ENCODE data around the gene TSHZ2. TPM values are rescaled to one million over a fixed set of nuclear protein-coding genes. Genes with fewer than 3 reads are reported as not detected.

Gene TSHZ2
- total RNA-seq, 4 donors from 2014 or later: 10.3 to 15.0 (median 12.9) TPM

DNA sequence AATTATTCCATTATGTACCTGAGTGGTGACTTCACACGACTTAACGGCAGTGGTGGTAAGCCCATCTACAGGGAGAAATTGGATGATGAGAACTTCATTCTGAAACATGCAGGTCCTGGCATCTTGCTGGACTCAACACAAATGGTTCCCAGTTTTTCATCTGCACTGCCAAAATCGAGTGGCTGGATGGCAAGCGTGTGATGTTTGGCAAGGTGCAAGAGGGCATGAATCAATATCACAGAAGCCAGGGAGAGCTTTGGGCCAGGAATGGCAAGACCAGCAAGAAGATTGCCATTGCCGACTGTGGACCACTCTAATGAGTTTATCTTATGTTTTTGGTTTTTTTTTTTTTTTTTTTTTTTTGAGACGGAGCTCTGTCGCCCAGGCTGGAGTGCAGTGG, 449.2 kb downstream of the TSHZ2 start:
- no peak overlapping the region for H3K4me3 ChIP-seq
- no peaks in the 10 kb centered on the region for H3K4me1 ChIP-seq
- intact Hi-C loops (cut with DNase I): no loop called here
- TF ChIP-seq POLR2AphosphoS5 (IDR thresholded peaks at IDR 0.05): no peak
- TF ChIP-seq, protein P1, sequence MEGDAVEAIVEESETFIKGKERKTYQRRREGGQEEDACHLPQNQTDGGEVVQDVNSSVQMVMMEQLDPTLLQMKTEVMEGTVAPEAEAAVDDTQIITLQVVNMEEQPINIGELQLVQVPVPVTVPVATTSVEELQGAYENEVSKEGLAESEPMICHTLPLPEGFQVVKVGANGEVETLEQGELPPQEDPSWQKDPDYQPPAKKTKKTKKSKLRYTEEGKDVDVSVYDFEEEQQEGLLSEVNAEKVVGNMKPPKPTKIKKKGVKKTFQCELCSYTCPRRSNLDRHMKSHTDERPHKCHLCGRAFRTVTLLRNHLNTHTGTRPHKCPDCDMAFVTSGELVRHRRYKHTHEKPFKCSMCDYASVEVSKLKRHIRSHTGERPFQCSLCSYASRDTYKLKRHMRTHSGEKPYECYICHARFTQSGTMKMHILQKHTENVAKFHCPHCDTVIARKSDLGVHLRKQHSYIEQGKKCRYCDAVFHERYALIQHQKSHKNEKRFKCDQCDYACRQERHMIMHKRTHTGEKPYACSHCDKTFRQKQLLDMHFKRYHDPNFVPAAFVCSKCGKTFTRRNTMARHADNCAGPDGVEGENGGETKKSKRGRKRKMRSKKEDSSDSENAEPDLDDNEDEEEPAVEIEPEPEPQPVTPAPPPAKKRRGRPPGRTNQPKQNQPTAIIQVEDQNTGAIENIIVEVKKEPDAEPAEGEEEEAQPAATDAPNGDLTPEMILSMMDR (IDR thresholded peaks at IDR 0.05): no peak
- TF ChIP-seq EP300 (IDR thresholded peaks at IDR 0.05): no peak
- no peak for TF ChIP-seq POLR2A (IDR thresholded peaks at IDR 0.05; ENCODE audit: low read depth)
- WGBS: 94% methylated on average over 7 of the region's 7 CpGs
- H3K27ac ChIP-seq (replicated peaks in 1 of 4): no peak overlapping the region
- H3K9me3 ChIP-seq: no peaks in the 10 kb centered on the region
- no peaks in the 10 kb centered on the region for H3K27me3 ChIP-seq
- no peaks in the 10 kb centered on the region for H3K36me3 ChIP-seq
- no peak for DNase-seq (ENCODE audit: extremely low spot score)

DNA sequence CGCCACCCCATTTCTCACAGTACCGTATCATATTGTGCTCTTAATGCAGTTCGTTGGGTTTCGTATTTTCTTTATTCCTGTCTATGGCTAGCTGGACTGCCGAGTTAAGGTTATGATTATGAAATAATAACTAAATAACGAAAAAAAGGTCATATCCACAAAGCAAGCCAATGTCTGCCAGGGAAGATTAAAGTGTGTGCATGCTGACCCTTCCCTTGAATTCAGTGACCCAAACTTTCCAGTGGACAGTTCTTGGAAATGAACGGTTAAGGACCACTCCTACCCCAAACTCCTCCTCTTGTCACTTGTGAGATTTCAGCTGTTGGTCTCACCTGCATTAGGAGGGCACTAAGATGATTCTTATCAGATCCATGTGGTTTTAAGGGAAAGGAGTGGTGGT, 449.9 kb downstream of the TSHZ2 start:
- no peaks in the 10 kb centered on the region for H3K27me3 ChIP-seq
- no peaks in the 10 kb centered on the region for H3K9me3 ChIP-seq
- no peak for DNase-seq (ENCODE audit: extremely low spot score)
- TF ChIP-seq POLR2A (IDR thresholded peaks at IDR 0.05; ENCODE audit: low read depth) (no peak), POLR2AphosphoS5 (IDR thresholded peaks at IDR 0.05) (no peak), EP300 (IDR thresholded peaks at IDR 0.05) (no peak)
- TF ChIP-seq, protein P1 (IDR thresholded peaks at IDR 0.05): no peak
- no peak overlapping the region for H3K27ac ChIP-seq (replicated peaks in 1 of 4)
- no peaks in the 10 kb centered on the region for H3K4me1 ChIP-seq
- H3K36me3 ChIP-seq: no peaks in the 10 kb centered on the region
- WGBS: 95% methylated on average over 7 of the region's 7 CpGs
- no peak overlapping the region for H3K4me3 ChIP-seq
- intact Hi-C loops (cut with DNase I): no loop called here

DNA sequence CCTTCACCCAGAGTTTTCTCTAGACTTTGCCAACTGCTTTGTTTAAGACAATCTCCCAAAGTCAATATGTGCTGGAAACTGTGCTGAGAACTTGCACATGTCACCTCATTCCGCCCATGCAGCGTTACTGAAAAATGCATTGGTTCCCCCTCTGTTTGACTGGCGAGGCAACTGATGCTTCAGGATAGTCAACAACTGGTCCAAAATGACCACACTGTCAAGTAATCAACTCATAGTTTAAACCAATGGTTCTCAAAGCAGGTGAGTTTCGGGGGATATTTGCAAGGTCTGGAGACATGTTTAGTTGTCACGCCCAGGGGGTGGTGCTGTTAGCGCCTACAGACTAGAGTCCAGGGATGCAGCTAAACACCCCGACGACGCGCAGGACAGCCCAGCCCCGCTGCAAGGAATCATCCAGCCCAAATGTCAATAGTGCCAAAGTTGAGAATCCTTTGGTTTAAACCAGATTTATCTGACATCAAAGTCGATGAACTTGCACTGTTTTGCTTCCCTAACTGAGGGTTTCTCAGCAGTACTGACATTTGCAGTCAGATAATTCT, 451.5 kb downstream of the TSHZ2 start:
- Histone ChIP-seq H3K9me3 (no peaks in the 10 kb centered on the region), H3K36me3 (no peaks in the 10 kb centered on the region), H3K27ac (replicated peaks in 1 of 4) (no peak overlapping the region), H3K4me3 (no peak overlapping the region), H3K4me1 (no peaks in the 10 kb centered on the region), H3K27me3 (no peaks in the 10 kb centered on the region)
- no peak for DNase-seq (ENCODE audit: extremely low spot score)
- TF ChIP-seq EP300 (IDR thresholded peaks at IDR 0.05) (no peak), POLR2AphosphoS5 (IDR thresholded peaks at IDR 0.05) (no peak), POLR2A (IDR thresholded peaks at IDR 0.05; ENCODE audit: low read depth) (no peak)
- TF ChIP-seq, protein P1 (IDR thresholded peaks at IDR 0.05): no peak
- intact Hi-C loops (cut with DNase I): no loop called here
- 85% methylated on average over 11 of the region's 12 CpGs for WGBS

DNA sequence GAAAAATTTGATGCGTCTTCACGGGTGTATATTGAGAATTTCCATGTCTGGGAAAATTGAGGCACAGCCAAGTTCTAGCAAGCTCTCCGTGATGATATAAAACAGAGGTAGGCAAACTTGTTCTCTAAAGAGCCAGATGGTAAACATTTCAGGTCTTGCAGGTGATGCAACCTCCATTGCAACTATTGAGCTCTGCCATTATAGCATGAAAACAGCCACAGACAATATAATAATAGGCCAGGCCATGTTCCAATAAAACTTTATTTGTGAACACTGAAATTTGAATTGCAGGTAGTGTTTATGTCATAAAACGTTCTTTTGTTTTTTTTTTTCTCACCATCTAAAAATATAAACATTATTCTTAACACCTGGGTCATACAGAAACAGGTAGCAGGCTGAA, 453.3 kb downstream of the TSHZ2 start:
- Histone ChIP-seq H3K4me3 (no peak overlapping the region), H3K4me1 (no peaks in the 10 kb centered on the region), H3K9me3 (no peaks in the 10 kb centered on the region), H3K27ac (replicated peaks in 1 of 4) (no peak overlapping the region), H3K36me3 (no peaks in the 10 kb centered on the region), H3K27me3 (no peaks in the 10 kb centered on the region)
- DNase-seq (ENCODE audit: extremely low spot score): no peak
- 84% methylated on average over 4 of the region's 4 CpGs for WGBS
- intact Hi-C loops (cut with DNase I): no loop called here
- TF ChIP-seq EP300 (IDR thresholded peaks at IDR 0.05): no peak
- TF ChIP-seq, protein P1 (IDR thresholded peaks at IDR 0.05): no peak
- TF ChIP-seq POLR2AphosphoS5 (IDR thresholded peaks at IDR 0.05): no peak
- TF ChIP-seq POLR2A (IDR thresholded peaks at IDR 0.05; ENCODE audit: low read depth): no peak

DNA sequence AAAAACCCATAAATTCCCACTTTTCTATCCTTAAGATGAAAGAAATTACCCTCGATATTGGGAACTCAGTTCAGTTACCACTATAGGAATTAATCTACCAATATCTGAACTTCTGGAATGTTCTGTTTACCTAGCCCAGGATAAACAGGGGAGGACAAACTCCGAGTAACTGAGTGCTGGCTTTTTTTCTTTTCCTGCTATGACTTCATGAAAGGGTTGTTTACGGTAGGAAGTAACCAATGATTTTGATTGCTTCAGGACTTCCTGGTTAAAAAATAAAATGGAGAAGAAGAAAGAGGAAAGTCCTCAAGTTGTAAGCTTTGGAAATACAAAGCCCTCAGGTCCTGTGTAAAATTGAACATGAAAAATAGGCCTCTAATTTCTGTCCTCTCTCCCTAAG, 453.8 kb downstream of the TSHZ2 start:
- intact Hi-C loops (cut with DNase I): no loop called here
- Histone ChIP-seq H3K4me1 (no peaks in the 10 kb centered on the region), H3K27me3 (no peaks in the 10 kb centered on the region), H3K27ac (replicated peaks in 1 of 4) (no peak overlapping the region), H3K36me3 (no peaks in the 10 kb centered on the region), H3K4me3 (no peak overlapping the region), H3K9me3 (no peaks in the 10 kb centered on the region)
- 69% methylated on average over 3 of the region's 3 CpGs for WGBS
- TF ChIP-seq EP300 (IDR thresholded peaks at IDR 0.05) (no peak), POLR2AphosphoS5 (IDR thresholded peaks at IDR 0.05) (no peak), POLR2A (IDR thresholded peaks at IDR 0.05; ENCODE audit: low read depth) (no peak)
- TF ChIP-seq, protein P1 (IDR thresholded peaks at IDR 0.05): no peak
- no peak for DNase-seq (ENCODE audit: extremely low spot score)

All from esophagus muscularis mucosa (tissue), 4 donors.